ENCODE data around the gene TNNT2. TPM values are rescaled to one million over a fixed set of nuclear protein-coding genes. Genes with fewer than 3 reads are reported as not detected.

The TNNT2 gene
- total RNA-seq, 1 experiment from 2014 or later, result 6.4 TPM

DNA sequence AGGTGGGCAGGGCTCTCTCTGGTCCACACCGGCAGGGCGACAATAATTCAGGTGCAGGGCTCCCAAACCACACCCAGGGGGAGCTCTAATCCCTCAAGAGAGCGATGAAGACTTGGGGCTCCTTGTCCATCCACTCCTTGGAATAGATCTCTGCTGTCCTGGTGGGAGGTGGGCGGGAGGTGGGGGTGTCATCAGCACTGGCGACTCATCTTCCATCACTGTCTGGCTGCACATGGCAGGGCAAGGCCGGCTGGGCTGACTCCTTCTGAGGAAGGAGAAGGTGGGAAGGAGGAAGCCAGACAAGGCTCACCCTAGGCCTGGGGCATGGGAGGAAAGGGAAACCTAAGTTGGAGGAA lies 29.3 kb downstream of the TNNT2 start:
- Histone ChIP-seq H3K9me3 (ENCODE audit: insufficient read depth, low read depth) (no peaks in the 10 kb centered on the region), H3K4me2 (no peak overlapping the region), H2AFZ (no peak overlapping the region), H3K27ac (no peak overlapping the region), H3K27me3 (ENCODE audit: insufficient read depth, low read depth) (no peaks in the 10 kb centered on the region), H3K9me2 (ENCODE audit: insufficient read depth) (no peaks in the 10 kb centered on the region), H3K79me2 (ENCODE audit: low read depth) (no peaks in the 10 kb centered on the region), H3F3A (ENCODE audit: insufficient read depth, low read depth) (no peaks in the 10 kb centered on the region), H3K4me1 (replicated peaks; ENCODE audit: insufficient read depth) (peaks cover 17% of the 10 kb centered on the region), H4K20me1 (ENCODE audit: insufficient read depth) (no peaks in the 10 kb centered on the region), H3K36me3 (ENCODE audit: low read depth) (no peaks in the 10 kb centered on the region), H3K4me3 (no peak overlapping the region)
- no TSS peak for BruUV-seq (replicated peaks)
- intact Hi-C loops (cut with micrococcal nuclease; ENCODE audit: unreplicated experiment), result loop anchor here (1.0 to 5.0 kb wide), 6 partner anchors 36 to 165 kb away; no protein-coding TSS in a partner anchor
- DNase-seq, result peak; percentile 25 to 69
- ChIA-PET CTCF (interaction anchor here (0.6 to 4.1 kb wide), 7 partner anchors 10 to 322 kb away, joined by 4 to 18 read pairs (median 8); no protein-coding TSS in a partner anchor), POLR2A (ENCODE audit: unreplicated experiment) (interaction anchor here (0.6 to 0.7 kb wide), 3 partner anchors 14 to 189 kb away, joined by 3 to 47 read pairs (median 7); no protein-coding TSS in a partner anchor)
- TF ChIP-seq, protein P1, sequence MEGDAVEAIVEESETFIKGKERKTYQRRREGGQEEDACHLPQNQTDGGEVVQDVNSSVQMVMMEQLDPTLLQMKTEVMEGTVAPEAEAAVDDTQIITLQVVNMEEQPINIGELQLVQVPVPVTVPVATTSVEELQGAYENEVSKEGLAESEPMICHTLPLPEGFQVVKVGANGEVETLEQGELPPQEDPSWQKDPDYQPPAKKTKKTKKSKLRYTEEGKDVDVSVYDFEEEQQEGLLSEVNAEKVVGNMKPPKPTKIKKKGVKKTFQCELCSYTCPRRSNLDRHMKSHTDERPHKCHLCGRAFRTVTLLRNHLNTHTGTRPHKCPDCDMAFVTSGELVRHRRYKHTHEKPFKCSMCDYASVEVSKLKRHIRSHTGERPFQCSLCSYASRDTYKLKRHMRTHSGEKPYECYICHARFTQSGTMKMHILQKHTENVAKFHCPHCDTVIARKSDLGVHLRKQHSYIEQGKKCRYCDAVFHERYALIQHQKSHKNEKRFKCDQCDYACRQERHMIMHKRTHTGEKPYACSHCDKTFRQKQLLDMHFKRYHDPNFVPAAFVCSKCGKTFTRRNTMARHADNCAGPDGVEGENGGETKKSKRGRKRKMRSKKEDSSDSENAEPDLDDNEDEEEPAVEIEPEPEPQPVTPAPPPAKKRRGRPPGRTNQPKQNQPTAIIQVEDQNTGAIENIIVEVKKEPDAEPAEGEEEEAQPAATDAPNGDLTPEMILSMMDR (conservative IDR thresholded peaks at IDR 0.05), result peak; percentile 82
- no peak for TF ChIP-seq EZH2 (IDR thresholded peaks at IDR 0.05; ENCODE audit: low read depth)

- no peak for TF ChIP-seq EZH2 (IDR thresholded peaks at IDR 0.05; ENCODE audit: low read depth)
- TF ChIP-seq, protein P1 (conservative IDR thresholded peaks at IDR 0.05), result no peak
- no peak overlapping the region for H3K4me2 ChIP-seq
- no peak overlapping the region for H3K27ac ChIP-seq
- no peaks in the 10 kb centered on the region for H3F3A ChIP-seq (ENCODE audit: insufficient read depth, low read depth)
- no peak overlapping the region for H3K4me3 ChIP-seq
- no peak overlapping the region for H2AFZ ChIP-seq
- POLR2A ChIA-PET (ENCODE audit: unreplicated experiment), result interaction anchor here (0.6 to 0.7 kb wide), 4 partner anchors 15 to 189 kb away, joined by 3 to 47 read pairs (median 6); no protein-coding TSS in a partner anchor
- intact Hi-C loops (cut with micrococcal nuclease; ENCODE audit: unreplicated experiment), result loop anchor here (1.0 to 5.0 kb wide), 6 partner anchors 35 to 165 kb away; no protein-coding TSS in a partner anchor
- H3K9me3 ChIP-seq (ENCODE audit: insufficient read depth, low read depth), result no peaks in the 10 kb centered on the region
- no peaks in the 10 kb centered on the region for H3K36me3 ChIP-seq (ENCODE audit: low read depth)
- BruUV-seq (replicated peaks), result no TSS peak
- H3K4me1 ChIP-seq (replicated peaks; ENCODE audit: insufficient read depth), result peaks cover 12% of the 10 kb centered on the region
- H3K9me2 ChIP-seq (ENCODE audit: insufficient read depth), result no peaks in the 10 kb centered on the region
- CTCF ChIA-PET, result interaction anchor here (0.6 to 4.1 kb wide), 8 partner anchors 39 to 321 kb away, joined by 4 to 18 read pairs (median 6); no protein-coding TSS in a partner anchor
- peak in 1 of 2 experiments; percentile 16 for DNase-seq
- no peaks in the 10 kb centered on the region for H4K20me1 ChIP-seq (ENCODE audit: insufficient read depth)
- H3K27me3 ChIP-seq (ENCODE audit: insufficient read depth, low read depth), result no peaks in the 10 kb centered on the region
- no peaks in the 10 kb centered on the region for H3K79me2 ChIP-seq (ENCODE audit: low read depth)
Measured at GRCh38 chr1:201347498-201348210, 29.8 kb downstream of the TNNT2 start.

GRCh38 chr1:201346987-201347386 lies 30.5 kb downstream of the TNNT2 start:
- peak overlapping the region; percentile 42 for H3K4me2 ChIP-seq
- H3K36me3 ChIP-seq (ENCODE audit: low read depth), result no peaks in the 10 kb centered on the region
- 0 out of 2 replicates have a peak, but pooled peaks cover 5% of the 10 kb centered on the region for H3K9me3 ChIP-seq (ENCODE audit: insufficient read depth, low read depth)
- no peaks in the 10 kb centered on the region for H3F3A ChIP-seq (ENCODE audit: insufficient read depth, low read depth)
- no peaks in the 10 kb centered on the region for H3K9me2 ChIP-seq (ENCODE audit: insufficient read depth)
- H3K4me1 ChIP-seq (replicated peaks; ENCODE audit: insufficient read depth), result peaks cover 10% of the 10 kb centered on the region
- DNase-seq, result no peak
- POLR2A ChIA-PET (ENCODE audit: unreplicated experiment), result interaction anchor here (0.6 to 0.7 kb wide), 3 partner anchors 47 to 126 kb away, joined by 3 to 6 read pairs (median 6); no protein-coding TSS in a partner anchor
- no peak overlapping the region for H3K4me3 ChIP-seq
- intact Hi-C loops (cut with micrococcal nuclease; ENCODE audit: unreplicated experiment), result loop anchor here (1.0 to 5.0 kb wide), 3 partner anchors 35 to 93 kb away; no protein-coding TSS in a partner anchor
- no peaks in the 10 kb centered on the region; the same call in 1 of the 2 replicates for H3K27me3 ChIP-seq (ENCODE audit: insufficient read depth, low read depth)
- BruUV-seq (replicated peaks), result no TSS peak
- TF ChIP-seq, protein P1 (conservative IDR thresholded peaks at IDR 0.05), result no peak
- TF ChIP-seq EZH2 (IDR thresholded peaks at IDR 0.05; ENCODE audit: low read depth), result no peak
- CTCF ChIA-PET, result interaction anchor here (0.6 to 4.1 kb wide), 8 partner anchors 28 to 963 kb away, joined by 3 to 18 read pairs (median 4); no protein-coding TSS in a partner anchor
- H4K20me1 ChIP-seq (ENCODE audit: insufficient read depth), result no peaks in the 10 kb centered on the region
- no peak overlapping the region for H3K27ac ChIP-seq
- H2AFZ ChIP-seq, result no peak overlapping the region
- H3K79me2 ChIP-seq (ENCODE audit: low read depth), result no peaks in the 10 kb centered on the region

All from PC-9 (cell line).